Measurements from ENCODE around the gene PIP5K1C.

- TF ChIP-seq CTCF (IDR thresholded peaks at IDR 0.05) (no peak), ZFX (IDR thresholded peaks at IDR 0.05; ENCODE audit: borderline replicate concordance) (no peak)
These were observed 89.2 kb downstream of the PIP5K1C start for GRCh38 chr19:3610745-3611717.

Measured in 22Rv1 (cell line).